ENCODE measurements around the gene LCT. TPM values are rescaled to one million over a fixed set of nuclear protein-coding genes. Genes with fewer than 3 reads are reported as not detected.
A peak's percentile ranks its signal among the peaks of the same experiment; 100 is the strongest.

The LCT gene
- polyA plus RNA-seq, 4 donors, result 37.0 to 332 (median 73.6) TPM

- FAIRE-seq (no peak), DNase-seq (no peak)
- Histone ChIP-seq H3K4me1 (ENCODE audit: control insufficient read depth in 3 of 3, insufficient read depth in 2 of 3, low read depth in 1 of 3, low read length in 2 of 3) (peaks cover 0 to 3% (median 2%) of the 10 kb centered on the region in 3 donors), H3K9me3 (ENCODE audit: control insufficient read depth in 2 of 2, insufficient read depth in 1 of 2, low read depth in 1 of 2, low read length in 1 of 2) (no peaks in the 10 kb centered on the region), H3K36me3 (ENCODE audit: control insufficient read depth in 3 of 3, insufficient read depth in 2 of 3, low read depth in 1 of 3, low read length in 3 of 3) (peaks cover 2 to 30% (median 5%) of the 10 kb centered on the region in 3 donors), H3K27me3 (ENCODE audit: control insufficient read depth in 3 of 3, insufficient read depth in 3 of 3, low read length in 3 of 3) (no peaks in the 10 kb centered on the region), H3K27ac (ENCODE audit: low read depth in 1 of 3, low read length in 2 of 3) (no peak overlapping the region), H3K4me3 (ENCODE audit: low read depth in 1 of 3, low read length in 3 of 3) (no peak overlapping the region)
- WGBS, 3 donors, result 72 to 85% (median 79%) methylated on average over 1 of the region's 1 CpG
Observed at GRCh38 chr2:135870571-135870970, 33.6 kb upstream of the LCT start.

GRCh38 chr2:135863233-135863632 is 26.2 kb upstream of the LCT start:
- no peaks in the 10 kb centered on the region for H3K27me3 ChIP-seq (ENCODE audit: control insufficient read depth in 3 of 3, insufficient read depth in 3 of 3, low read length in 3 of 3)
- H3K4me1 ChIP-seq (ENCODE audit: control insufficient read depth in 3 of 3, insufficient read depth in 2 of 3, low read depth in 1 of 3, low read length in 2 of 3), result no peaks in the 10 kb centered on the region
- no peaks in the 10 kb centered on the region for H3K9me3 ChIP-seq (ENCODE audit: control insufficient read depth in 2 of 2, insufficient read depth in 1 of 2, low read depth in 1 of 2, low read length in 1 of 2)
- WGBS, 3 donors, result 79 to 94% (median 94%) methylated on average over 6 of the region's 6 CpGs
- H3K4me3 ChIP-seq (ENCODE audit: low read depth in 1 of 3, low read length in 3 of 3), result no peak overlapping the region
- DNase-seq, result no peak
- no peak for FAIRE-seq
- H3K36me3 ChIP-seq (ENCODE audit: control insufficient read depth in 3 of 3, insufficient read depth in 2 of 3, low read depth in 1 of 3, low read length in 3 of 3), result peaks cover 5 to 43% (median 9%) of the 10 kb centered on the region in 3 donors
- H3K27ac ChIP-seq (ENCODE audit: low read depth in 1 of 3, low read length in 2 of 3), result no peak overlapping the region

- Histone ChIP-seq H3K4me3 (ENCODE audit: low read depth in 1 of 3, low read length in 3 of 3) (no peak overlapping the region), H3K27me3 (ENCODE audit: control insufficient read depth in 3 of 3, insufficient read depth in 3 of 3, low read length in 3 of 3) (no peaks in the 10 kb centered on the region), H3K4me1 (ENCODE audit: control insufficient read depth in 3 of 3, insufficient read depth in 2 of 3, low read depth in 1 of 3, low read length in 2 of 3) (no peaks in the 10 kb centered on the region), H3K27ac (ENCODE audit: low read depth in 1 of 3, low read length in 2 of 3) (no peak overlapping the region), H3K9me3 (ENCODE audit: control insufficient read depth in 2 of 2, insufficient read depth in 1 of 2, low read depth in 1 of 2, low read length in 1 of 2) (no peaks in the 10 kb centered on the region), H3K36me3 (ENCODE audit: control insufficient read depth in 3 of 3, insufficient read depth in 2 of 3, low read depth in 1 of 3, low read length in 3 of 3) (peaks cover 5 to 45% (median 11%) of the 10 kb centered on the region in 3 donors)
- DNase-seq (no peak), FAIRE-seq (no peak)
- 86 to 92% (median 90%) methylated on average over 4 of the region's 4 CpGs for WGBS, 3 donors
Observed at GRCh38 chr2:135862718-135863117, 25.7 kb upstream of the LCT start.

- no peaks in the 10 kb centered on the region for H3K27me3 ChIP-seq (ENCODE audit: control insufficient read depth in 3 of 3, insufficient read depth in 3 of 3, low read length in 3 of 3)
Observed at GRCh38 chr2:135853401-135853800, 16.4 kb upstream of the LCT start.

GRCh38 chr2:135851858-135852257 is 14.9 kb upstream of the LCT start:
- Histone ChIP-seq H3K36me3 (ENCODE audit: control insufficient read depth in 3 of 3, insufficient read depth in 2 of 3, low read depth in 1 of 3, low read length in 3 of 3) (peaks cover 5 to 34% (median 10%) of the 10 kb centered on the region in 3 donors), H3K27me3 (ENCODE audit: control insufficient read depth in 3 of 3, insufficient read depth in 3 of 3, low read length in 3 of 3) (no peaks in the 10 kb centered on the region), H3K27ac (ENCODE audit: low read depth in 1 of 3, low read length in 2 of 3) (peak overlapping the region in 1 of 3 donors; percentile 67), H3K4me1 (ENCODE audit: control insufficient read depth in 3 of 3, insufficient read depth in 2 of 3, low read depth in 1 of 3, low read length in 2 of 3) (peaks cover 0 to 18% (median 0%) of the 10 kb centered on the region in 3 donors), H3K9me3 (ENCODE audit: control insufficient read depth in 2 of 2, insufficient read depth in 1 of 2, low read depth in 1 of 2, low read length in 1 of 2) (no peaks in the 10 kb centered on the region), H3K4me3 (ENCODE audit: low read depth in 1 of 3, low read length in 3 of 3) (no peak overlapping the region)
- FAIRE-seq, result no peak
- DNase-seq, result no peak

More at GRCh38 chr2:135853401-135853800, 16.4 kb upstream of the LCT start:
- no peak for DNase-seq
- Histone ChIP-seq H3K4me1 (ENCODE audit: control insufficient read depth in 3 of 3, insufficient read depth in 2 of 3, low read depth in 1 of 3, low read length in 2 of 3) (peaks cover 0 to 18% (median 0%) of the 10 kb centered on the region in 3 donors), H3K9me3 (ENCODE audit: control insufficient read depth in 2 of 2, insufficient read depth in 1 of 2, low read depth in 1 of 2, low read length in 1 of 2) (no peaks in the 10 kb centered on the region), H3K4me3 (ENCODE audit: low read depth in 1 of 3, low read length in 3 of 3) (no peak overlapping the region), H3K36me3 (ENCODE audit: control insufficient read depth in 3 of 3, insufficient read depth in 2 of 3, low read depth in 1 of 3, low read length in 3 of 3) (peaks cover 5 to 34% (median 8%) of the 10 kb centered on the region in 3 donors), H3K27ac (ENCODE audit: low read depth in 1 of 3, low read length in 2 of 3) (no peak overlapping the region)
- FAIRE-seq, result no peak

- FAIRE-seq (no peak), DNase-seq (peak; percentile 87 to 94)
- 31 to 75% (median 69%) methylated on average over 17 of the region's 17 CpGs for WGBS, 3 donors
- no peaks in the 10 kb centered on the region for H3K27me3 ChIP-seq (ENCODE audit: control insufficient read depth in 3 of 3, insufficient read depth in 3 of 3, low read length in 3 of 3)
- peaks cover 4 to 32% (median 7%) of the 10 kb centered on the region in 3 donors for H3K36me3 ChIP-seq (ENCODE audit: control insufficient read depth in 3 of 3, insufficient read depth in 2 of 3, low read depth in 1 of 3, low read length in 3 of 3)
- peak overlapping the region in 1 of 3 donors; percentile 67 for H3K27ac ChIP-seq (ENCODE audit: low read depth in 1 of 3, low read length in 2 of 3)
- no peaks in the 10 kb centered on the region for H3K9me3 ChIP-seq (ENCODE audit: control insufficient read depth in 2 of 2, insufficient read depth in 1 of 2, low read depth in 1 of 2, low read length in 1 of 2)
- H3K4me3 ChIP-seq (ENCODE audit: low read depth in 1 of 3, low read length in 3 of 3), result no peak overlapping the region
- peaks cover 0 to 20% (median 0%) of the 10 kb centered on the region in 3 donors for H3K4me1 ChIP-seq (ENCODE audit: control insufficient read depth in 3 of 3, insufficient read depth in 2 of 3, low read depth in 1 of 3, low read length in 2 of 3)
Observed at GRCh38 chr2:135850892-135851668, 14.1 kb upstream of the LCT start.

GRCh38 chr2:135849087-135849486 is 12.1 kb upstream of the LCT start:
- H3K27me3 ChIP-seq (ENCODE audit: control insufficient read depth in 3 of 3, insufficient read depth in 3 of 3, low read length in 3 of 3), result no peaks in the 10 kb centered on the region
- H3K9me3 ChIP-seq (ENCODE audit: control insufficient read depth in 2 of 2, insufficient read depth in 1 of 2, low read depth in 1 of 2, low read length in 1 of 2), result no peaks in the 10 kb centered on the region
- WGBS, 3 donors, result 89 to 95% (median 93%) methylated on average over 3 of the region's 3 CpGs
- H3K4me1 ChIP-seq (ENCODE audit: control insufficient read depth in 3 of 3, insufficient read depth in 2 of 3, low read depth in 1 of 3, low read length in 2 of 3), result peaks cover 0 to 28% (median 0%) of the 10 kb centered on the region in 3 donors
- no peak for FAIRE-seq
- no peak overlapping the region for H3K4me3 ChIP-seq (ENCODE audit: low read depth in 1 of 3, low read length in 3 of 3)
- no peak overlapping the region for H3K27ac ChIP-seq (ENCODE audit: low read depth in 1 of 3, low read length in 2 of 3)
- peaks cover 7 to 20% (median 8%) of the 10 kb centered on the region in 3 donors for H3K36me3 ChIP-seq (ENCODE audit: control insufficient read depth in 3 of 3, insufficient read depth in 2 of 3, low read depth in 1 of 3, low read length in 3 of 3)
- DNase-seq, result no peak

- 90 to 96% (median 93%) methylated on average over 5 of the region's 5 CpGs for WGBS, 3 donors
- FAIRE-seq (no peak), DNase-seq (no peak)
- Histone ChIP-seq H3K4me1 (ENCODE audit: control insufficient read depth in 3 of 3, insufficient read depth in 2 of 3, low read depth in 1 of 3, low read length in 2 of 3) (peaks cover 0 to 41% (median 0%) of the 10 kb centered on the region in 3 donors), H3K9me3 (ENCODE audit: control insufficient read depth in 2 of 2, insufficient read depth in 1 of 2, low read depth in 1 of 2, low read length in 1 of 2) (no peaks in the 10 kb centered on the region), H3K27me3 (ENCODE audit: control insufficient read depth in 3 of 3, insufficient read depth in 3 of 3, low read length in 3 of 3) (no peaks in the 10 kb centered on the region), H3K36me3 (ENCODE audit: control insufficient read depth in 3 of 3, insufficient read depth in 2 of 3, low read depth in 1 of 3, low read length in 3 of 3) (peaks cover 5 to 28% (median 7%) of the 10 kb centered on the region in 3 donors), H3K4me3 (ENCODE audit: low read depth in 1 of 3, low read length in 3 of 3) (no peak overlapping the region), H3K27ac (ENCODE audit: low read depth in 1 of 3, low read length in 2 of 3) (no peak overlapping the region)
Observed at GRCh38 chr2:135845997-135846396, 9.0 kb upstream of the LCT start.
